Left colon (tissue), 2 donors: ENCODE results near the gene CCRL2. TPM values are rescaled to one million over a fixed set of nuclear protein-coding genes. Genes with fewer than 3 reads are reported as not detected.

ENCODE experiments used
- ATAC-seq: fragments of 200-7000 bp; cut with Tn5 transposase; one replicate; pipeline ENCODE4 v1.9.1; 2020; ENCODE audit warnings: mild to moderate bottlenecking, moderate library complexity
- DNase-seq, 2 donors: peaks; one replicate each; pipeline ENCODE4 v3.0.0-alpha.2; 2020
- intact Hi-C, 2 donors: fragments of 100-400 bp; cut with DNase I in 1 of 2; cut with micrococcal nuclease in 1 of 2; formaldehyde crosslinking; loops; one replicate each; pipeline versions ENCODE4 v1.11.2 to v1.14.0; 2022; cut with DNase I, micrococcal nuclease
- long read RNA-seq: library from polyadenylated mRNA; unstranded; transcript quantifications from one replicate; pipeline ENCODE4 v2.0.0, GENCODE V29; 2021
- total RNA-seq, 2 donors: library from RNA; stranded (reverse); fragmentation: NEBNext Ultra II Directional; extraction: Animal tissue kit (Norgen Biotek cat#: 25700); gene quantifications; one replicate each; pipeline ENCODE4 v1.2.1, GENCODE V29; 2021
- donor health status: DM: no; HTN: no; CAD: no.
- donor health status: DM: yes; HTN: yes; CAD: no.

The CCRL2 gene
- total RNA-seq = 10 to 100 TPM; 18.3 to 19.4 TPM
- long read RNA-seq, transcript CCRL2-202 (2 exons, 1,796 nt) = major isoform, 18 of 21 reads
- long read RNA-seq, partial matches to known transcripts = 0 of 21 reads
- long read RNA-seq, other reads (novel, unspliced or antisense) = 1 of 21 reads

- intact Hi-C loops = no loop called here
- DNase-seq (peak; percentile 79 to 93), ATAC-seq (peak; percentile 82)
Observed at GRCh38 chr3:46406788-46407611, at the start of gene CCRL2, which contains the start of gene CCR5AS. CCRL2 (plus strand) TSS chr3:46407259; CDS start chr3:46408080, 821 bp downstream. CCR5AS (minus strand) TSS chr3:46407066.

- no peak for ATAC-seq
- no peak for DNase-seq
- intact Hi-C loops = no loop called here
Observed at GRCh38 chr3:46358466-46358865, 48.6 kb upstream of the CCRL2 start.

GRCh38 chr3:46359733-46360493 lies 47.1 kb upstream of the CCRL2 start:
- intact Hi-C loops = no loop called here
- no peak for DNase-seq
- no peak for ATAC-seq

GRCh38 chr3:46360907-46361306 lies 46.2 kb upstream of the CCRL2 start:
- ATAC-seq = no peak
- DNase-seq = no peak
- intact Hi-C loops = no loop called here

GRCh38 chr3:46361408-46362283 lies 45.4 kb upstream of the CCRL2 start:
- intact Hi-C loops = no loop called here
- DNase-seq = peak in 1 of 2 donors; percentile 43

GRCh38 chr3:46365041-46365440 lies 42.0 kb upstream of the CCRL2 start:
- no peak for DNase-seq
- intact Hi-C loops = no loop called here
- ATAC-seq = no peak

More at GRCh38 chr3:46361408-46362283, 45.4 kb upstream of the CCRL2 start:
- peak; percentile 55 for ATAC-seq

- intact Hi-C loops = no loop called here
- ATAC-seq = no peak
- no peak for DNase-seq
Observed at GRCh38 chr3:46365737-46366524, 41.1 kb upstream of the CCRL2 start.

- intact Hi-C loops = no loop called here
- ATAC-seq = no peak
Observed at GRCh38 chr3:46367811-46368210, 39.2 kb upstream of the CCRL2 start.

GRCh38 chr3:46368569-46368968 lies 38.5 kb upstream of the CCRL2 start:
- peak; percentile 52 to 64 for DNase-seq
- ATAC-seq = peak; percentile 58
- intact Hi-C loops = no loop called here

More at GRCh38 chr3:46367811-46368210, 39.2 kb upstream of the CCRL2 start:
- DNase-seq = no peak

GRCh38 chr3:46369151-46369550 lies 37.9 kb upstream of the CCRL2 start:
- intact Hi-C loops = no loop called here
- DNase-seq = no peak
- ATAC-seq = no peak

- intact Hi-C loops = loop anchor here in 1 of 2 donors (10.0 kb wide), 2 partner anchors 285 to 435 kb away; no protein-coding TSS in a partner anchor
- ATAC-seq (no peak), DNase-seq (no peak)
Observed at GRCh38 chr3:46369675-46370132, 37.4 kb upstream of the CCRL2 start.

- intact Hi-C loops = loop anchor here in 1 of 2 donors (10.0 kb wide), 2 partner anchors 286 to 436 kb away; no protein-coding TSS in a partner anchor
- ATAC-seq (no peak), DNase-seq (no peak)
Observed at GRCh38 chr3:46370839-46371518, 36.1 kb upstream of the CCRL2 start, which contains the start of gene CCR5. CCR5 (plus strand) TSS chr3:46370946; CDS start chr3:46372903, 1,957 bp downstream.

- no peak for ATAC-seq
- intact Hi-C loops = loop anchor here in 1 of 2 donors (10.0 kb wide), 2 partner anchors 287 to 437 kb away; no protein-coding TSS in a partner anchor
- no peak for DNase-seq
Observed at GRCh38 chr3:46371519-46372340, 35.3 kb upstream of the CCRL2 start.

GRCh38 chr3:46372492-46373359 lies 34.3 kb upstream of the CCRL2 start:
- DNase-seq = no peak
- peak; percentile 51 for ATAC-seq
- intact Hi-C loops = loop anchor here in 1 of 2 donors (10.0 kb wide), 2 partner anchors 288 to 438 kb away; no protein-coding TSS in a partner anchor

- DNase-seq (no peak), ATAC-seq (no peak)
- intact Hi-C loops = loop anchor here in 1 of 2 donors (10.0 kb wide), 2 partner anchors 290 to 440 kb away; no protein-coding TSS in a partner anchor
Observed at GRCh38 chr3:46374755-46375154, 32.3 kb upstream of the CCRL2 start.
